GM18507 (cell line): Measurements from ENCODE around the gene PLOD2.

Experiments used
- DNase-seq: peaks from one replicate; pipeline ENCODE4 v3.0.0; 2011; ENCODE audit warnings: low read depth; ENCODE audit not compliant: insufficient read length; ENCODE audit errors: extremely low spot score
- FAIRE-seq: peaks from 2 replicates; lab custom pipeline; 2011; peaks lifted over from hg19 to GRCh38; lab: Jason Lieb, UNC

The PLOD2 gene

GRCh38 chr3:146160964-146161662, at the start of gene PLOD2:
Gene PLOD2, minus strand, starts transcription at chr3:146161184. Its CDS starts 195 bp downstream, at chr3:146160989.
- DNase-seq = no peak
- FAIRE-seq = no peak

- no peak for FAIRE-seq
- DNase-seq = no peak
These were observed 48.4 kb upstream of the PLOD2 start for GRCh38 chr3:146209371-146209770.

GRCh38 chr3:146203776-146204175, 42.8 kb upstream of the PLOD2 start:
- no peak for FAIRE-seq
- no peak for DNase-seq

GRCh38 chr3:146200461-146201220, 39.7 kb upstream of the PLOD2 start:
- FAIRE-seq (no peak), DNase-seq (no peak)

- DNase-seq (no peak), FAIRE-seq (no peak)
These were observed 38.8 kb upstream of the PLOD2 start for GRCh38 chr3:146199762-146200161.

- no peak for FAIRE-seq
- no peak for DNase-seq
These were observed 35.8 kb upstream of the PLOD2 start for GRCh38 chr3:146196789-146197188.

- DNase-seq (no peak), FAIRE-seq (no peak)
These were observed 34.6 kb upstream of the PLOD2 start for GRCh38 chr3:146195605-146196004.

- no peak for DNase-seq
- no peak for FAIRE-seq
These were observed 34.0 kb upstream of the PLOD2 start for GRCh38 chr3:146195030-146195429.

- DNase-seq (no peak), FAIRE-seq (no peak)
These were observed 30.1 kb upstream of the PLOD2 start for GRCh38 chr3:146191051-146191450.

- DNase-seq (peak; percentile 7), FAIRE-seq (peak; percentile 76)
These were observed 28.7 kb upstream of the PLOD2 start for GRCh38 chr3:146189519-146190173.

- FAIRE-seq (no peak), DNase-seq (no peak)
These were observed 26.5 kb upstream of the PLOD2 start for GRCh38 chr3:146187334-146187950.

- DNase-seq (no peak), FAIRE-seq (no peak)
These were observed 23.4 kb upstream of the PLOD2 start for GRCh38 chr3:146184241-146185015.

- DNase-seq (no peak), FAIRE-seq (no peak)
These were observed 20.2 kb upstream of the PLOD2 start for GRCh38 chr3:146181216-146181615.

GRCh38 chr3:146180376-146180775, 19.4 kb upstream of the PLOD2 start:
- FAIRE-seq = no peak
- no peak for DNase-seq

GRCh38 chr3:146178006-146178689, 17.2 kb upstream of the PLOD2 start:
- no peak for FAIRE-seq
- no peak for DNase-seq

GRCh38 chr3:146177519-146177918, 16.5 kb upstream of the PLOD2 start:
- DNase-seq (no peak), FAIRE-seq (no peak)

- DNase-seq (no peak), FAIRE-seq (no peak)
These were observed 16.1 kb upstream of the PLOD2 start for GRCh38 chr3:146177072-146177471.

- DNase-seq (no peak), FAIRE-seq (no peak)
These were observed 11.6 kb upstream of the PLOD2 start for GRCh38 chr3:146172586-146172985.

GRCh38 chr3:146170591-146170990, 9.6 kb upstream of the PLOD2 start:
- FAIRE-seq = no peak
- DNase-seq = no peak
